HepG2 (cell line): ENCODE measurements around the gene ZNF747. TPM values are rescaled to one million over a fixed set of nuclear protein-coding genes. Genes with fewer than 3 reads are reported as not detected.

Experiments used
- BRCA1 ChIP-seq: sonication (generic); formaldehyde crosslinking; IDR thresholded peaks from 2 replicates; pipeline ENCODE4 v1.4.0; 2020; ENCODE audit warnings: missing genetic modification reagents
- JUN ChIP-seq: sonication (generic); formaldehyde crosslinking; IDR thresholded peaks from 2 replicates; pipeline ENCODE4 v1.4.0; 2020; ENCODE audit warnings: mild to moderate bottlenecking, missing genetic modification reagents
- NR2F1 ChIP-seq, 2 experiments: fragments of 450-650 bp in 1 of 2; formaldehyde crosslinking in 1 of 2; IDR thresholded peaks; 2 replicates each; pipeline versions ENCODE4 v1.5.0 to v1.6.1; 2016 to 2020; ENCODE audit warnings: mild to moderate bottlenecking in 1 of 2, missing compliant biosample characterization in 1 of 2, missing genetic modification reagents in 1 of 2, moderate library complexity in 1 of 2
- ONECUT2 ChIP-seq: sonication (generic); formaldehyde crosslinking; IDR thresholded peaks from 2 replicates; pipeline ENCODE4 v1.4.0; 2020; ENCODE audit warnings: missing genetic modification reagents
- SALL1 ChIP-seq: sonication (generic); formaldehyde crosslinking; IDR thresholded peaks from 2 replicates; pipeline ENCODE4 v1.8.0; 2022; ENCODE audit warnings: mild to moderate bottlenecking, missing genetic modification reagents
- SIN3B ChIP-seq: fragments of 150-350 bp; IDR thresholded peaks from 2 replicates; pipeline ENCODE4 v1.6.1; 2014; ENCODE audit warnings: low read length
- SIX4 ChIP-seq: sonication (generic); formaldehyde crosslinking; IDR thresholded peaks from 2 replicates; pipeline ENCODE4 v1.4.0; 2020; ENCODE audit warnings: missing genetic modification reagents
- ZKSCAN8 ChIP-seq: IDR thresholded peaks from 2 replicates; pipeline ENCODE4 v1.6.1; 2016; ENCODE audit warnings: borderline replicate concordance, missing genetic modification reagents, missing compliant biosample characterization
- ZMYM4 ChIP-seq: sonication (generic); formaldehyde crosslinking; IDR thresholded peaks from 2 replicates; pipeline ENCODE4 v1.8.1; 2023; ENCODE audit warnings: mild to moderate bottlenecking, missing genetic modification reagents
- ZNF10 ChIP-seq: sonication (generic); formaldehyde crosslinking; IDR thresholded peaks from 2 replicates; pipeline ENCODE4 v1.4.0; 2020; ENCODE audit warnings: mild to moderate bottlenecking, low read depth, missing genetic modification reagents, borderline replicate concordance
- ZNF441 ChIP-seq: sonication (generic); formaldehyde crosslinking; IDR thresholded peaks from 2 replicates; pipeline ENCODE4 v1.7.0; 2021; ENCODE audit warnings: missing genetic modification reagents, borderline replicate concordance
- ZNF589 ChIP-seq: sonication (generic); formaldehyde crosslinking; conservative IDR thresholded peaks from 2 replicates; pipeline ENCODE4 v1.8.0; 2022; ENCODE audit warnings: mild to moderate bottlenecking, moderate library complexity, missing genetic modification reagents
- ZNF782 ChIP-seq: sonication (generic); formaldehyde crosslinking; IDR thresholded peaks from 2 replicates; pipeline ENCODE4 v1.4.0; 2020; ENCODE audit warnings: missing genetic modification reagents, mild to moderate bottlenecking, borderline replicate concordance
- ZNF883 ChIP-seq: sonication (generic); formaldehyde crosslinking; IDR thresholded peaks from 2 replicates; pipeline ENCODE4 v1.5.1; 2020; ENCODE audit warnings: mild to moderate bottlenecking, missing genetic modification reagents; ENCODE audit errors: not compliant biosample characterization
- ZNF891 ChIP-seq: sonication (generic); formaldehyde crosslinking; IDR thresholded peaks from 2 replicates; pipeline ENCODE4 v1.5.0; 2020; ENCODE audit warnings: mild to moderate bottlenecking, missing genetic modification reagents
- polyA plus RNA-seq, 8 experiments: library from polyadenylated mRNA; depleted of rRNA in 3 of 8; stranded (reverse) in 7 of 8; unstranded in 1 of 8; fragments of >200 nt; fragmentation: Illumina TruSeq in 4 of 8; extraction: Trizol in 4 of 8; gene quantifications; 2 replicates each; pipeline versions ENCODE4 v1.2.1 to v1.2.3, GENCODE V29; 2011 to 2016; ENCODE audit warnings: low read depth in 4 of 8, missing spikeins in 1 of 8, mixed read lengths in 1 of 8; ENCODE audit not compliant: insufficient read depth in 1 of 8
- total RNA-seq, 5 experiments: library from RNA; depleted of rRNA; stranded (reverse); fragments of >200 nt; fragmentation: Illumina TruSeq; extraction: Trizol; gene quantifications; 2 replicates each; pipeline ENCODE4 v1.2.3, GENCODE V29; 2016; ENCODE audit warnings: low read depth in 1 of 5
- TF ChIP-seq, protein P1 (sequence below): sonication (generic); formaldehyde crosslinking; IDR thresholded peaks from 2 replicates; pipeline ENCODE4 v1.4.0; 2020; ENCODE audit warnings: low read depth, missing genetic modification reagents
- TF ChIP-seq, protein P2 (sequence below): sonication (generic); formaldehyde crosslinking; IDR thresholded peaks from 2 replicates; pipeline ENCODE4 v1.4.0; 2020; ENCODE audit warnings: mild to moderate bottlenecking, missing genetic modification reagents, borderline replicate concordance
- TF ChIP-seq, protein P3 (sequence below): sonication (generic); formaldehyde crosslinking; IDR thresholded peaks from 2 replicates; pipeline ENCODE4 v1.9.0; 2022; ENCODE audit warnings: low read depth, missing genetic modification reagents
- TF ChIP-seq, protein P4 (sequence below): IDR thresholded peaks from 2 replicates; pipeline ENCODE4 v1.6.1; 2012; ENCODE audit warnings: inconsistent platforms

The ZNF747 gene
- total and polyA plus RNA-seq, 2 of the 13 experiments (the other 11 are each of a cell fraction or from before 2014, with no cell fraction given) = 7.2 to 10.2 TPM

DNA sequence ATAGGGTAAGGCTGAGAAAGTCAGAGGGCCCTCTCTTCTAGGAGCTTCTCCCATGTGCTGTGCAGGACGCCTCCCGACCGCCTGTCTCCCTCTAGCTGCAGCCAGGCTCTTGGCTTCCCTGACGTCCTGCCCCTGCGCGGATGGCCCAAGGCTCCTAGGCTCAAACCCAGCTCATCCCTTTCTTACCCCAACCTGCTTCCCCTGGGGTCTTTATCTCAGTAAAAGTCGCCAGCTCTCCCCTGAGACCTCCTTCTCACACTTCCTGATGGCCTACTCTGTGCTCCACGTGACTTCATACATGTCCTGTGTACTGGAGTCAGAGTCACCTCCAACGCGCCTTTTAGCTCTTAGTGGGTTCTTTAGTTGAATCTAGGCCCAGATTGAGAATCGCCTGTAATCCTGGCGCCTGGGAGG lies 1.1 kb upstream of the ZNF747 start (continued):
- TF ChIP-seq ZNF10 (CRISPR knock-in tag) (no peak), BRCA1 (CRISPR knock-in tag) (no peak), SIX4 (CRISPR knock-in tag) (no peak), ZKSCAN8 (CRISPR knock-in tag) (no peak), ZMYM4 (CRISPR knock-in tag) (no peak; the same call in 1 of the 2 replicates), ZNF883 (CRISPR knock-in tag) (no peak), ONECUT2 (CRISPR knock-in tag) (peak; percentile 4; the same call in 1 of the 2 replicates), SALL1 (CRISPR knock-in tag) (peak; percentile 84), ZNF782 (0 out of 2 replicates have a peak, but pooled peaks have one; percentile 83), ZNF891 (CRISPR knock-in tag) (peak; percentile 82), ZNF441 (CRISPR knock-in tag) (0 out of 2 replicates have a peak, but pooled peaks have one; percentile 66), NR2F1 (CRISPR knock-in tag; IDR thresholded peaks at IDR 0.05) (no peak), SIN3B (0 out of 2 replicates have a peak, but pooled peaks have one; percentile 32), JUN (CRISPR knock-in tag) (no peak; the same call in 1 of the 2 replicates), ZNF589 (CRISPR knock-in tag) (no peak)
- TF ChIP-seq, protein P1, sequence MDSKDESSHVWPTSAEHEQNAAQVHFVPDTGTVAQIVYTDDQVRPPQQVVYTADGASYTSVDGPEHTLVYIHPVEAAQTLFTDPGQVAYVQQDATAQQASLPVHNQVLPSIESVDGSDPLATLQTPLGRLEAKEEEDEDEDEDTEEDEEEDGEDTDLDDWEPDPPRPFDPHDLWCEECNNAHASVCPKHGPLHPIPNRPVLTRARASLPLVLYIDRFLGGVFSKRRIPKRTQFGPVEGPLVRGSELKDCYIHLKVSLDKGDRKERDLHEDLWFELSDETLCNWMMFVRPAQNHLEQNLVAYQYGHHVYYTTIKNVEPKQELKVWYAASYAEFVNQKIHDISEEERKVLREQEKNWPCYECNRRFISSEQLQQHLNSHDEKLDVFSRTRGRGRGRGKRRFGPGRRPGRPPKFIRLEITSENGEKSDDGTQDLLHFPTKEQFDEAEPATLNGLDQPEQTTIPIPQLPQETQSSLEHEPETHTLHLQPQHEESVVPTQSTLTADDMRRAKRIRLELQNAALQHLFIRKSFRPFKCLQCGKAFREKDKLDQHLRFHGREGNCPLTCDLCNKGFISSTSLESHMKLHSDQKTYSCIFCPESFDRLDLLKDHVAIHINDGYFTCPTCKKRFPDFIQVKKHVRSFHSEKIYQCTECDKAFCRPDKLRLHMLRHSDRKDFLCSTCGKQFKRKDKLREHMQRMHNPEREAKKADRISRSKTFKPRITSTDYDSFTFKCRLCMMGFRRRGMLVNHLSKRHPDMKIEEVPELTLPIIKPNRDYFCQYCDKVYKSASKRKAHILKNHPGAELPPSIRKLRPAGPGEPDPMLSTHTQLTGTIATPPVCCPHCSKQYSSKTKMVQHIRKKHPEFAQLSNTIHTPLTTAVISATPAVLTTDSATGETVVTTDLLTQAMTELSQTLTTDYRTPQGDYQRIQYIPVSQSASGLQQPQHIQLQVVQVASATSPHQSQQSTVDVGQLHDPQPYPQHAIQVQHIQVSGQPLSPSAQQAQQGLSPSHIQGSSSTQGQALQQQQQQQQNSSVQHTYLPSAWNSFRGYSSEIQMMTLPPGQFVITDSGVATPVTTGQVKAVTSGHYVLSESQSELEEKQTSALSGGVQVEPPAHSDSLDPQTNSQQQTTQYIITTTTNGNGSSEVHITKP (CRISPR knock-in tag) = peak; percentile 40; the same call in 1 of the 2 replicates
- TF ChIP-seq, protein P2, sequence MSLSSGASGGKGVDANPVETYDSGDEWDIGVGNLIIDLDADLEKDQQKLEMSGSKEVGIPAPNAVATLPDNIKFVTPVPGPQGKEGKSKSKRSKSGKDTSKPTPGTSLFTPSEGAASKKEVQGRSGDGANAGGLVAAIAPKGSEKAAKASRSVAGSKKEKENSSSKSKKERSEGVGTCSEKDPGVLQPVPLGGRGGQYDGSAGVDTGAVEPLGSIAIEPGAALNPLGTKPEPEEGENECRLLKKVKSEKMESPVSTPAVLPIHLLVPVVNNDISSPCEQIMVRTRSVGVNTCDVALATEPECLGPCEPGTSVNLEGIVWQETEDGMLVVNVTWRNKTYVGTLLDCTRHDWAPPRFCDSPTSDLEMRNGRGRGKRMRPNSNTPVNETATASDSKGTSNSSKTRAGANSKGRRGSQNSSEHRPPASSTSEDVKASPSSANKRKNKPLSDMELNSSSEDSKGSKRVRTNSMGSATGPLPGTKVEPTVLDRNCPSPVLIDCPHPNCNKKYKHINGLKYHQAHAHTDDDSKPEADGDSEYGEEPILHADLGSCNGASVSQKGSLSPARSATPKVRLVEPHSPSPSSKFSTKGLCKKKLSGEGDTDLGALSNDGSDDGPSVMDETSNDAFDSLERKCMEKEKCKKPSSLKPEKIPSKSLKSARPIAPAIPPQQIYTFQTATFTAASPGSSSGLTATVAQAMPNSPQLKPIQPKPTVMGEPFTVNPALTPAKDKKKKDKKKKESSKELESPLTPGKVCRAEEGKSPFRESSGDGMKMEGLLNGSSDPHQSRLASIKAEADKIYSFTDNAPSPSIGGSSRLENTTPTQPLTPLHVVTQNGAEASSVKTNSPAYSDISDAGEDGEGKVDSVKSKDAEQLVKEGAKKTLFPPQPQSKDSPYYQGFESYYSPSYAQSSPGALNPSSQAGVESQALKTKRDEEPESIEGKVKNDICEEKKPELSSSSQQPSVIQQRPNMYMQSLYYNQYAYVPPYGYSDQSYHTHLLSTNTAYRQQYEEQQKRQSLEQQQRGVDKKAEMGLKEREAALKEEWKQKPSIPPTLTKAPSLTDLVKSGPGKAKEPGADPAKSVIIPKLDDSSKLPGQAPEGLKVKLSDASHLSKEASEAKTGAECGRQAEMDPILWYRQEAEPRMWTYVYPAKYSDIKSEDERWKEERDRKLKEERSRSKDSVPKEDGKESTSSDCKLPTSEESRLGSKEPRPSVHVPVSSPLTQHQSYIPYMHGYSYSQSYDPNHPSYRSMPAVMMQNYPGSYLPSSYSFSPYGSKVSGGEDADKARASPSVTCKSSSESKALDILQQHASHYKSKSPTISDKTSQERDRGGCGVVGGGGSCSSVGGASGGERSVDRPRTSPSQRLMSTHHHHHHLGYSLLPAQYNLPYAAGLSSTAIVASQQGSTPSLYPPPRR (CRISPR knock-in tag) = peak; percentile 46; the same call in 1 of the 2 replicates
- TF ChIP-seq, protein P3, sequence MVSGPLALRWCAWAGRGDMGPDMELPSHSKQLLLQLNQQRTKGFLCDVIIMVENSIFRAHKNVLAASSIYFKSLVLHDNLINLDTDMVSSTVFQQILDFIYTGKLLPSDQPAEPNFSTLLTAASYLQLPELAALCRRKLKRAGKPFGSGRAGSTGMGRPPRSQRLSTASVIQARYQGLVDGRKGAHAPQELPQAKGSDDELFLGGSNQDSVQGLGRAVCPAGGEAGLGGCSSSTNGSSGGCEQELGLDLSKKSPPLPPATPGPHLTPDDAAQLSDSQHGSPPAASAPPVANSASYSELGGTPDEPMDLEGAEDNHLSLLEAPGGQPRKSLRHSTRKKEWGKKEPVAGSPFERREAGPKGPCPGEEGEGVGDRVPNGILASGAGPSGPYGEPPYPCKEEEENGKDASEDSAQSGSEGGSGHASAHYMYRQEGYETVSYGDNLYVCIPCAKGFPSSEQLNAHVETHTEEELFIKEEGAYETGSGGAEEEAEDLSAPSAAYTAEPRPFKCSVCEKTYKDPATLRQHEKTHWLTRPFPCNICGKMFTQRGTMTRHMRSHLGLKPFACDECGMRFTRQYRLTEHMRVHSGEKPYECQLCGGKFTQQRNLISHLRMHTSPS = no peak
- TF ChIP-seq, protein P4, sequence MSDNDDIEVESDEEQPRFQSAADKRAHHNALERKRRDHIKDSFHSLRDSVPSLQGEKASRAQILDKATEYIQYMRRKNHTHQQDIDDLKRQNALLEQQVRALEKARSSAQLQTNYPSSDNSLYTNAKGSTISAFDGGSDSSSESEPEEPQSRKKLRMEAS = peak; percentile 95
